H1 (cell line): ENCODE measurements around the gene RNF157. TPM values are rescaled to one million over a fixed set of nuclear protein-coding genes. Genes with fewer than 3 reads are reported as not detected.

Experiments used
- CTCF ChIA-PET: fragments of 300-600 bp; sonication (Branson Sonifier 250); formaldehyde crosslinking; loops from one replicate; lab custom pipeline; 2021; ENCODE audit not compliant: partially characterized antibody; lab: Charles Lee
- POLR2A ChIA-PET: fragments of 300-600 bp; sonication (Branson Sonifier 250); formaldehyde crosslinking; loops from one replicate; lab custom pipeline; 2021; ENCODE audit warnings: inconsistent platforms; ENCODE audit not compliant: partially characterized antibody; lab: Charles Lee
- DNase-seq, 2 experiments: peaks; one replicate each; pipeline versions ENCODE4 v3.0.0 to v3.0.0-alpha.2; 2010 to 2022; ENCODE audit warnings: low spot score in 2 of 2, low read depth in 1 of 2, mixed read lengths in 1 of 2
- FAIRE-seq: peaks from 2 replicates; lab custom pipeline; 2011; peaks lifted over from hg19 to GRCh38; lab: Jason Lieb, UNC
- H2AFZ ChIP-seq: 2 replicates; pipeline ENCODE4 v1.8.1; 2012; ENCODE audit warnings: low read length, inconsistent platforms
- H2AK5ac ChIP-seq: 2 replicates; pipeline ENCODE4 v1.6.1; 2013; ENCODE audit warnings: low read depth, low read length
- H2BK120ac ChIP-seq: replicated peaks from 2 replicates; pipeline ENCODE3; 2013; ENCODE audit warnings: low read depth, low read length, inconsistent platforms
- H2BK12ac ChIP-seq: 2 replicates; pipeline ENCODE4 v1.6.1; 2013; ENCODE audit warnings: low read depth, low read length
- H2BK15ac ChIP-seq: 2 replicates; pipeline ENCODE4 v1.6.1; 2013; ENCODE audit warnings: low read length
- H2BK20ac ChIP-seq: 2 replicates; pipeline ENCODE4 v1.6.1; 2013; ENCODE audit warnings: low read length
- H2BK5ac ChIP-seq: 2 replicates; pipeline ENCODE4 v1.6.1; 2013; ENCODE audit warnings: low read depth, low read length
- H3K14ac ChIP-seq: 2 replicates; pipeline ENCODE4 v1.6.1; 2013; ENCODE audit warnings: inconsistent platforms; ENCODE audit not compliant: insufficient read length
- H3K18ac ChIP-seq: 2 replicates; pipeline ENCODE4 v1.6.1; 2013; ENCODE audit warnings: low read length; ENCODE audit errors: extremely low read depth
- H3K23ac ChIP-seq: 2 replicates; pipeline ENCODE4 v1.6.1; 2013; ENCODE audit warnings: inconsistent platforms; ENCODE audit not compliant: insufficient read length
- H3K23me2 ChIP-seq: 2 replicates; pipeline ENCODE4 v1.6.1; 2013; ENCODE audit warnings: low read depth, low read length
- H3K27ac ChIP-seq: 2 replicates; pipeline ENCODE4 v1.6.1; 2011; ENCODE audit warnings: low read depth, low read length, inconsistent platforms
- H3K27me3 ChIP-seq, 4 experiments: replicated peaks in 1 of 4; 1 replicate in 1 of 4; 2 replicates in 3 of 4; pipeline versions ENCODE4 v1.6.1 to v1.8.1; 2011 to 2013; ENCODE audit warnings: low read length in 3 of 4, mild to moderate bottlenecking in 3 of 4, inconsistent platforms in 2 of 4, mixed read lengths in 2 of 4, moderate library complexity in 1 of 4; ENCODE audit not compliant: control insufficient read depth in 3 of 4, insufficient read depth in 3 of 4; ENCODE audit errors: extremely low read depth in 1 of 4
- H3K36me3 ChIP-seq, 4 experiments: 2 replicates each; pipeline versions ENCODE4 v1.6.1 to v1.8.1; 2011 to 2013; ENCODE audit warnings: mild to moderate bottlenecking in 4 of 4, low read length in 3 of 4, moderate library complexity in 2 of 4, control low read depth in 1 of 4, inconsistent platforms in 1 of 4; ENCODE audit not compliant: insufficient read depth in 4 of 4, control insufficient read depth in 2 of 4
- H3K4ac ChIP-seq: replicated peaks from 2 replicates; pipeline ENCODE3; 2013; ENCODE audit warnings: low read length, low read depth, mixed read lengths, inconsistent platforms; ENCODE audit not compliant: insufficient read length
- H3K4me1 ChIP-seq, 4 experiments: replicated peaks in 1 of 4; 1 replicate in 1 of 4; 2 replicates in 3 of 4; pipeline versions ENCODE4 v1.6.1 to v1.8.1; 2011 to 2013; ENCODE audit warnings: low read length in 3 of 4, inconsistent platforms in 2 of 4, mixed read lengths in 1 of 4; ENCODE audit not compliant: insufficient read depth in 4 of 4, control insufficient read depth in 3 of 4
- H3K4me2 ChIP-seq, 2 experiments: 2 replicates each; pipeline versions ENCODE4 v1.6.1 to v1.8.1; 2011 to 2013; ENCODE audit warnings: low read depth in 2 of 2, low read length in 2 of 2, control low read depth in 1 of 2, inconsistent platforms in 1 of 2, mild to moderate bottlenecking in 1 of 2; ENCODE audit not compliant: insufficient read depth in 1 of 2
- H3K4me3 ChIP-seq, 4 experiments: fragments of 200-600, 300-600 bp in 1 of 4; sonication (generic), shearing (Covaris generic), sonication (Bioruptor Twin) in 1 of 4; 2 replicates each; pipeline versions ENCODE4 v1.5.1 to v1.8.1; 2011 to 2016; ENCODE audit warnings: low read length in 4 of 4, low read depth in 3 of 4, control low read depth in 2 of 4, inconsistent platforms in 2 of 4, mild to moderate bottlenecking in 2 of 4, mixed read lengths in 1 of 4, moderate library complexity in 1 of 4; ENCODE audit not compliant: insufficient read depth in 2 of 4; ENCODE audit errors: extremely low read depth in 1 of 4
- H3K56ac ChIP-seq: replicated peaks from 2 replicates; pipeline ENCODE3; 2013; ENCODE audit warnings: low read depth, mild to moderate bottlenecking, mixed read lengths, low read length, inconsistent platforms; ENCODE audit not compliant: insufficient read length
- H3K79me1 ChIP-seq: 2 replicates; pipeline ENCODE4 v1.6.1; 2013; ENCODE audit warnings: low read depth, low read length, control low read depth
- H3K79me2 ChIP-seq, 2 experiments: 2 replicates each; pipeline versions ENCODE4 v1.6.1 to v1.8.1; 2012 to 2013; ENCODE audit warnings: low read length in 2 of 2, mild to moderate bottlenecking in 2 of 2, inconsistent platforms in 1 of 2; ENCODE audit not compliant: insufficient read depth in 2 of 2, control insufficient read depth in 1 of 2
- H3K9ac ChIP-seq, 4 experiments: replicated peaks in 1 of 4; 1 replicate in 1 of 4; 2 replicates in 3 of 4; pipeline versions ENCODE4 v1.6.1 to v1.8.1; 2011 to 2013; ENCODE audit warnings: low read depth in 3 of 4, low read length in 3 of 4, control low read depth in 2 of 4, mild to moderate bottlenecking in 2 of 4, moderate library complexity in 2 of 4, inconsistent platforms in 1 of 4; ENCODE audit errors: extremely low read depth in 1 of 4
- H3K9me3 ChIP-seq, 2 experiments: 2 replicates each; pipeline versions ENCODE4 v1.6.1 to v1.8.1; 2012 to 2013; ENCODE audit warnings: mild to moderate bottlenecking in 2 of 2, moderate library complexity in 2 of 2, control low read depth in 1 of 2, inconsistent platforms in 1 of 2, low read depth in 1 of 2, low read length in 1 of 2, mixed read lengths in 1 of 2; ENCODE audit not compliant: insufficient read depth in 2 of 2
- H4K20me1 ChIP-seq, 2 experiments: replicated peaks in 1 of 2; 2 replicates each; pipeline versions ENCODE3 to v1.8.1; 2011 to 2013; ENCODE audit warnings: inconsistent platforms in 2 of 2, low read length in 2 of 2, mild to moderate bottlenecking in 1 of 2; ENCODE audit not compliant: insufficient read depth in 2 of 2, control insufficient read depth in 1 of 2
- H4K5ac ChIP-seq: 2 replicates; pipeline ENCODE4 v1.6.1; 2013; ENCODE audit warnings: low read length, low read depth, mixed read lengths, inconsistent platforms; ENCODE audit not compliant: insufficient read length
- H4K8ac ChIP-seq: 2 replicates; pipeline ENCODE4 v1.8.0; 2013; ENCODE audit warnings: mild to moderate bottlenecking, moderate library complexity, low read length, inconsistent platforms; ENCODE audit not compliant: insufficient read depth; ENCODE audit errors: extremely low read depth
- H4K91ac ChIP-seq: replicated peaks from 2 replicates; pipeline ENCODE3; 2013; ENCODE audit warnings: low read length, mixed read lengths, inconsistent platforms; ENCODE audit not compliant: insufficient read length
- ASH2L ChIP-seq: fragments of 200-600, 300-600 bp; sonication (generic); IDR thresholded peaks from one replicate; pipeline ENCODE4 v1.7.1; 2017; ENCODE audit warnings: low read length
- ATF2 ChIP-seq: IDR thresholded peaks from 2 replicates; pipeline ENCODE4 v1.6.1; 2012; ENCODE audit warnings: low read length, inconsistent platforms
- CEBPB ChIP-seq: IDR thresholded peaks from 2 replicates; pipeline ENCODE4 v1.6.1; 2012; ENCODE audit warnings: low read depth, low read length
- CREB1 ChIP-seq: IDR thresholded peaks from 2 replicates; pipeline ENCODE4 v1.6.1; 2012; ENCODE audit warnings: inconsistent platforms
- HDAC6 ChIP-seq: IDR thresholded peaks from one replicate; pipeline ENCODE4 v1.7.1; 2012; ENCODE audit warnings: low read depth, mild to moderate bottlenecking, inconsistent platforms, low read length, moderate library complexity
- KDM1A ChIP-seq: fragments of 200-600, 300-600 bp; sonication (generic); IDR thresholded peaks from 2 replicates; pipeline ENCODE4 v1.7.1; 2016; ENCODE audit warnings: mild to moderate bottlenecking, low read length, borderline replicate concordance
- POLR2AphosphoS5 ChIP-seq: IDR thresholded peaks from 2 replicates; pipeline ENCODE4 v1.6.1; 2011; ENCODE audit warnings: low read depth, low read length
- POU5F1 ChIP-seq: IDR thresholded peaks from 2 replicates; pipeline ENCODE4 v1.6.1; 2011; ENCODE audit warnings: low read depth, mild to moderate bottlenecking, low read length, moderate library complexity
- RAD21 ChIP-seq, 2 experiments: IDR thresholded peaks in 1 of 2; conservative IDR thresholded peaks in 1 of 2; 2 replicates each; pipeline ENCODE4 v1.6.1; 2011; ENCODE audit warnings: low read depth in 2 of 2, low read length in 2 of 2, improper control_type of control experiment in 1 of 2, inconsistent platforms in 1 of 2, mild to moderate bottlenecking in 1 of 2, moderate library complexity in 1 of 2
- SAP30 ChIP-seq: fragments of 300-600 bp; sonication (generic); IDR thresholded peaks from 2 replicates; pipeline ENCODE4 v1.7.1; 2012; ENCODE audit warnings: low read length, moderate library complexity, mild to moderate bottlenecking, inconsistent platforms; ENCODE audit not compliant: insufficient read depth, insufficient replicate concordance
- YY1 ChIP-seq: IDR thresholded peaks from 2 replicates; pipeline ENCODE4 v1.6.1; 2011; ENCODE audit warnings: low read depth, mild to moderate bottlenecking, low read length
- WGBS, 2 experiments: shearing (Covaris generic) in 1 of 2; methylation state at CpG; one replicate each; pipeline versions ENCODE4 v1.1.6 to v1.1.7; 2013 to 2015; ENCODE audit warnings: low lambda C conversion rate in 2 of 2, mixed read lengths in 2 of 2, inconsistent platforms in 1 of 2, low coverage in 1 of 2, missing lambda C conversion rate in 1 of 2; ENCODE audit not compliant: insufficient replicate concordance in 2 of 2, insufficient coverage in 1 of 2, insufficient read length in 1 of 2; ENCODE audit errors: extremely low coverage in 1 of 2, missing lambda C conversion rate in 1 of 2; 5-methylcytosine and 5-hydroxymethylcytosine counted together
- polyA plus RNA-seq, 7 experiments: library from polyadenylated mRNA; depleted of rRNA in 3 of 7; stranded (reverse) in 5 of 7; unstranded in 2 of 7; fragments of >200 nt in 5 of 7; fragments of 200-250 nt in 2 of 7; gene quantifications; 1 replicate in 5 of 7; 2 replicates in 1 of 7; 4 replicates in 1 of 7; pipeline versions ENCODE4 v1.2.1 to v1.2.3, GENCODE V29; 2011 to 2013; ENCODE audit warnings: missing spikeins in 2 of 7, mixed read lengths in 2 of 7
- total RNA-seq: library from RNA; stranded (reverse); fragmentation: NEBNext Ultra II Directional; extraction: Animal tissue kit (Norgen Biotek cat#: 25700); gene quantifications from 2 replicates; pipeline ENCODE4 v1.2.1, GENCODE V29; 2021

Gene RNF157
- total and polyA plus RNA-seq, 2 of the 8 experiments (the other 6 are each of a cell fraction or from before 2014, with no cell fraction given) = 13.4 to 16.7 TPM

DNA sequence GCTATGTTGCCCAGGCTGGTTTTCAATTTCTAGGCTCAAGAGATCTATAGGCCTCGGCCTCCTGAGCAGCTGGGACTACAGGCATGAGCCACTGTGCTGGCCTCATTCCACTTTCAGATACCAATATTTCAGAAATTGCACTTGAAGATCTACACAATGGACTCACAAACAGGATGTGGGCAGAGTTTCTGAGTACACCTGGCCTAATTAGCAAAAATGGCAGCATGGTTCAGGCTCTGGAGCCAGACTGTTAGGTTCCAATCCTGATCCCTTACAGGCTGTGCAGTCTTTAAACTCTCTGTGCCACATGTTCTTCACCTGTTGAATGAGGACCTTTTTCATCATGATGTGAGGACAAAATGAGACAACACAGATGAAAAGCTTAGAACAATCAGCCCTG is 32.2 kb downstream of the RNF157 start:
- WGBS, 2 experiments = 89% methylated on average over 1 of the region's 1 CpG; no CpG with 5 or more reads in 1 of the 2 experiments
- no peaks in the 10 kb centered on the region for H4K20me1 ChIP-seq
- POLR2A ChIA-PET = no interaction called here

More for the DNA sequence above, 32.2 kb downstream of the RNF157 start:
- H3K4me3 ChIP-seq = no peak overlapping the region
- no peak overlapping the region for H4K5ac ChIP-seq
- no peaks in the 10 kb centered on the region for H3K36me3 ChIP-seq
- H3K4me2 ChIP-seq = no peak overlapping the region
- no peak overlapping the region for H2BK5ac ChIP-seq
- H3K4me1 ChIP-seq = no peaks in the 10 kb centered on the region
- no peak overlapping the region for H3K18ac ChIP-seq
- no peak overlapping the region for H4K8ac ChIP-seq
- no peak overlapping the region for H2AFZ ChIP-seq
- no peak overlapping the region for H3K23ac ChIP-seq
- H3K56ac ChIP-seq = no peak overlapping the region
- no peak overlapping the region for H3K27ac ChIP-seq
- H3K79me2 ChIP-seq = no peaks in the 10 kb centered on the region
- H3K23me2 ChIP-seq = no peaks in the 10 kb centered on the region
- H3K9me3 ChIP-seq = no peaks in the 10 kb centered on the region
- CTCF ChIA-PET = interaction anchor here (0.6 to 3.0 kb wide), 11 partner anchors 12 to 99 kb away, joined by 3 to 8 read pairs (median 3); no protein-coding TSS in a partner anchor
- H2BK20ac ChIP-seq = no peak overlapping the region
- no peak overlapping the region for H3K9ac ChIP-seq
- no peak overlapping the region for H2BK12ac ChIP-seq
- H3K14ac ChIP-seq = no peak overlapping the region
- H2BK15ac ChIP-seq = no peak overlapping the region
- no peaks in the 10 kb centered on the region for H3K27me3 ChIP-seq
- DNase-seq = no peak
- TF ChIP-seq POU5F1 (no peak), ASH2L (no peak), ATF2 (no peak), KDM1A (no peak), RAD21 (IDR thresholded peaks at IDR 0.05 in 1 of 2, conservative IDR thresholded peaks at IDR 0.05 in 1 of 2; ENCODE audit: low read depth in 2 of 2, low read length in 2 of 2) (no peak), SAP30 (no peak), CREB1 (no peak), YY1 (no peak), POLR2AphosphoS5 (no peak), CEBPB (no peak), HDAC6 (no peak)
- no peak overlapping the region for H4K91ac ChIP-seq
- H3K79me1 ChIP-seq = no peaks in the 10 kb centered on the region
- H2AK5ac ChIP-seq = no peak overlapping the region
- FAIRE-seq = no peak
- H2BK120ac ChIP-seq = no peak overlapping the region
- H3K4ac ChIP-seq = no peak overlapping the region
